HL-60 (cell line): ENCODE results near the gene PNPLA2.
A peak's percentile ranks its signal among the peaks of the same experiment; 100 is the strongest.

Source experiments
- DNase-seq, 2 experiments: peaks; one replicate each; pipeline ENCODE4 v3.0.0-alpha.2; 2010 to 2020; ENCODE audit warnings: low read depth in 1 of 2, low spot score in 1 of 2
- H3K27ac ChIP-seq: fragments of 250-450 bp; sonication (Bioruptor Pico); replicated peaks from 2 replicates; pipeline ENCODE4 v1.5.1; 2020; ENCODE audit warnings: mild to moderate bottlenecking, moderate library complexity
- H3K27me3 ChIP-seq: fragments of 250-450 bp; sonication (Bioruptor Pico); 2 replicates; pipeline ENCODE4 v1.5.1; 2021; ENCODE audit warnings: mild to moderate bottlenecking, moderate library complexity; ENCODE audit not compliant: insufficient read depth, poor library complexity, severe bottlenecking
- H3K4me3 ChIP-seq: replicated peaks from 2 replicates; pipeline ENCODE4 v1.5.1; 2011; ENCODE audit warnings: mild to moderate bottlenecking, control low read depth, low read length; ENCODE audit not compliant: insufficient read depth
- GABPA ChIP-seq: IDR thresholded peaks from 2 replicates; pipeline ENCODE4 v1.6.1; 2012; ENCODE audit warnings: low read depth
- POLR2AphosphoS5 ChIP-seq: IDR thresholded peaks from 2 replicates; pipeline ENCODE4 v1.6.1; 2012; ENCODE audit warnings: low read depth
- REST ChIP-seq: IDR thresholded peaks from 2 replicates; pipeline ENCODE4 v1.6.1; 2012; ENCODE audit warnings: low read depth; ENCODE audit not compliant: insufficient replicate concordance
- SPI1 ChIP-seq: IDR thresholded peaks from 2 replicates; pipeline ENCODE4 v1.6.1; 2012; ENCODE audit warnings: low read depth, mild to moderate bottlenecking, borderline replicate concordance
- TF ChIP-seq, protein P1 (sequence below): IDR thresholded peaks from one replicate; pipeline ENCODE4 v1.5.1; 2011; ENCODE audit warnings: low read length, control low read depth, inconsistent platforms; ENCODE audit not compliant: insufficient read depth

The PNPLA2 gene

DNA sequence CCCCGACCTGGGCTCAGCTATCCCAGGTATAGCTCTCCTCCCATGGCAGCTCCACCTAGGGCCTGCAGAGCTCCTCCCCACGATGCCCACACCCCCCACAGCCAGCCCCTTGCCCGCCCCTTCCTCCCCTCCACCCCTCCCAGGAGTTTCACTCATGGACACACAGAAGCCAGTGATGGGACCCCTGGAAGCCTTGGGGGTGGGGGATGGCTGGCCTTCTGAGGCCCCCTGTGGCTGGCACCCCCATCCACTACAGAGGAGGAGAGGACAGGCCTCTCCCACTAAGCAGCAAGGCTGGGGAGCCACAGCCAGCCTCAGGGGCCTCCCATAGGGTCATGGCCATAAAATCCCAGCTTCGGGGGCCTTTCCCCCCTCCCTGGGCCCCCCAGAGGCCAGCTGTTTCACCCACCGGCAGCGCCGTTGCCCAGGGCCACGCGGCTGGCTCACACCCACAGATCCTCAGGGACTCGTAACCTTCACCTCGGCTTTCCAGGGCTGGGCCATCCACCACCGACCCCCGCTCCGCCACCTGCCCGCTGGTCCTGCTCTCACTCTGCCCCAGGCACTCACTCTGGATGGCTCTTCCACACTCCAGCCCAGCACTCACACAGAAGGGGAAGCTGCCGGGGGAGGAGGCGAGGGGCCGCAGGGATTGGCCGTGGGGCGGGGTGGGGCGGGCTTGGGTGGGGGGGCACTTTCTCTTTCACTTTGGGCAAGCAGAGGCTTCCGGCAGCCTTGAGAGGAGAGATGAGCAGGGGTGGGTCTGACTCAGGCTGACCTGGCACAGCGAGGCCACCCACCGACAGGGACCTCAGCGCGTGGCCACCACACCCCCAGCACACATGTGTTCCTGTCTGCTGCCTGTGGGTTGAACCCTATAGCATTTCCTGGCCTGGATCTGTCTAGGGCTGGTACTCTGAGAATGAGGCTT is 22.8 kb upstream of the PNPLA2 start:
- Histone ChIP-seq H3K4me3 (peak overlapping the region; percentile 69), H3K27ac (peak overlapping the region; percentile 78)
- peak; percentile 73 to 86 for DNase-seq

GRCh38 chr11:796565-797295 is 22.0 kb upstream of the PNPLA2 start:
- H3K27ac ChIP-seq = peak overlapping the region; percentile 78

More for the DNA sequence above, 22.8 kb upstream of the PNPLA2 start:
- H3K27me3 ChIP-seq = no peaks in the 10 kb centered on the region
- TF ChIP-seq GABPA = no peak
- TF ChIP-seq SPI1 = peak; percentile 5; the same call in 1 of the 2 replicates
- TF ChIP-seq, protein P1, sequence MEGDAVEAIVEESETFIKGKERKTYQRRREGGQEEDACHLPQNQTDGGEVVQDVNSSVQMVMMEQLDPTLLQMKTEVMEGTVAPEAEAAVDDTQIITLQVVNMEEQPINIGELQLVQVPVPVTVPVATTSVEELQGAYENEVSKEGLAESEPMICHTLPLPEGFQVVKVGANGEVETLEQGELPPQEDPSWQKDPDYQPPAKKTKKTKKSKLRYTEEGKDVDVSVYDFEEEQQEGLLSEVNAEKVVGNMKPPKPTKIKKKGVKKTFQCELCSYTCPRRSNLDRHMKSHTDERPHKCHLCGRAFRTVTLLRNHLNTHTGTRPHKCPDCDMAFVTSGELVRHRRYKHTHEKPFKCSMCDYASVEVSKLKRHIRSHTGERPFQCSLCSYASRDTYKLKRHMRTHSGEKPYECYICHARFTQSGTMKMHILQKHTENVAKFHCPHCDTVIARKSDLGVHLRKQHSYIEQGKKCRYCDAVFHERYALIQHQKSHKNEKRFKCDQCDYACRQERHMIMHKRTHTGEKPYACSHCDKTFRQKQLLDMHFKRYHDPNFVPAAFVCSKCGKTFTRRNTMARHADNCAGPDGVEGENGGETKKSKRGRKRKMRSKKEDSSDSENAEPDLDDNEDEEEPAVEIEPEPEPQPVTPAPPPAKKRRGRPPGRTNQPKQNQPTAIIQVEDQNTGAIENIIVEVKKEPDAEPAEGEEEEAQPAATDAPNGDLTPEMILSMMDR = no peak
- peak; percentile 51; the same call in 1 of the 2 replicates for TF ChIP-seq POLR2AphosphoS5
- TF ChIP-seq REST = no peak

More at GRCh38 chr11:796565-797295, 22.0 kb upstream of the PNPLA2 start:
- no peak for DNase-seq
- peak overlapping the region; percentile 69 for H3K4me3 ChIP-seq
- no peaks in the 10 kb centered on the region for H3K27me3 ChIP-seq
- TF ChIP-seq SPI1 = no peak
- no peak for TF ChIP-seq POLR2AphosphoS5
- no peak for TF ChIP-seq GABPA
- TF ChIP-seq REST = no peak
- TF ChIP-seq, protein P1 = no peak
